IPS-18a (cell line): Measurements from ENCODE around the gene PDE4D.

Source experiments
- H3K27ac ChIP-seq: one replicate; pipeline ENCODE4 v1.5.1; 2013; ENCODE audit warnings: low read length
- H3K27me3 ChIP-seq: one replicate; pipeline ENCODE4 v1.6.1; 2013; ENCODE audit warnings: mild to moderate bottlenecking, low read length; ENCODE audit not compliant: control insufficient read depth, insufficient read depth
- H3K36me3 ChIP-seq: one replicate; pipeline ENCODE4 v1.6.1; 2013; ENCODE audit warnings: low read depth, low read length; ENCODE audit not compliant: control insufficient read depth
- H3K4me1 ChIP-seq: one replicate; pipeline ENCODE4 v1.6.1; 2013; ENCODE audit warnings: low read depth, low read length; ENCODE audit not compliant: control insufficient read depth
- H3K4me3 ChIP-seq: one replicate; pipeline ENCODE4 v1.5.1; 2013; ENCODE audit warnings: low read length
- H3K9ac ChIP-seq: one replicate; pipeline ENCODE4 v1.6.1; 2013; ENCODE audit warnings: mild to moderate bottlenecking, low read length, moderate library complexity
- H3K9me3 ChIP-seq: one replicate; pipeline ENCODE4 v1.6.1; 2013; ENCODE audit warnings: low read depth, low read length; ENCODE audit not compliant: control insufficient read depth

Gene PDE4D

DNA sequence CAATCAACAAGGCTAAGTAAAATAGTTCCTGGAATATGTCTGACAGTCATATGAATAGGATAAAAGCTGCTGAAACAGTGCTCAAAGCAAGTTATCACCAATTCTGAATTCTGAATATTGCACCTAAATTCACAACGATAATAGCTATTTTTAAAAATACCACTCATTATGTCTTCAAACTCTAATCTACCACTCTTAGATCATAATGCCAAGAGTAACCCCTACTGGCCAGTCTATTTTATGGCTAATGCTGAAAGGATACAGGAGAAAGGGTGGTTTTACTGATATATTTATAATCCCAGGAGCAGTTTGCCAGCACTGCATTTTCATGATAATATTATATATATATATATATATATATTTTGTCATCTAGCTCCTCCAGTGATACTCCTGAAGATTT is 232.8 kb downstream of the PDE4D start:
- no peaks in the 10 kb centered on the region for H3K9me3 ChIP-seq
- H3K27ac ChIP-seq = no peak overlapping the region
- H3K4me1 ChIP-seq = peaks cover 4% of the 10 kb centered on the region
- no peak overlapping the region for H3K4me3 ChIP-seq
- no peak overlapping the region for H3K9ac ChIP-seq
- H3K36me3 ChIP-seq = no peaks in the 10 kb centered on the region
- H3K27me3 ChIP-seq = no peaks in the 10 kb centered on the region

DNA sequence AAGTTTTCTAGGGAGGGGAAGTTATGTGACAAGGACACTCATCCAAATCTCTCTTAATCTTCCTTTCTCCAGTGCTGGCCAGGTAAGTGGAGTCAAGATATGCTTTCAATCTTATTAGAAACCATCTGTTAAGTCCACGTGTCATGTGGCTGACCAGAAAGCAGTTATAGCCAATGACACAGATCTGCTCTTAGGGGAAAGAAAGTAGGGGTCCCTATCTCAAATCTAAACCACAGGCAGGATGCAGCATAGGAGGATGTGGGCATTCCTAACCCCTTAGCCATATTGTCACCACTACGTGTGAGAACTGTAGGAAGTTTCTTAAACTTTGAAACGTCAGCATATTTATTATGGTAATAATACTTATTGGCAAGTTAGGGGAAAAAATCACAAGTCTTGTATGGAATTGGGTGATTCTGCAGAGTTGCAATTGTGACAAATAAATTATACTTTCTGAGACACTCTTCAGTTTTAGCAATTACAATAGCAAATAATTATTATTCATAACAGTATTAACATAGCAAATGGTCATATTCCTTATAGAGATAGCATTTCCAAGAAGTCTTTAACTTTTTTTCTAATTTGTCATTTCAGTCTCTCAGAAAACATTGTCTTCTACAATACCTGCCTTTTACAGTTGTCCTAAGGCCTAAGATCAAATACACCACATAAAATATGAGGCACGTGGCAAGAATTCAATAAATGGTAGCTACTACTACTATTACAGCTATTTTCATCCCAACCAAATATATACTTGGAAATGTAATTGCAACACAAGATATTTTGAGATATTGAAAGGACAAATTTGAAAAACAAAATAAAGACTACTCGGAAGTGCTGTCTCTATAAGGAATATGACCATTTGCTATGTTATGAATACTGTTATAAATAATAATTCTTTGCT is 236.9 kb downstream of the PDE4D start:
- Histone ChIP-seq H3K4me3 (no peak overlapping the region), H3K27ac (no peak overlapping the region), H3K9ac (no peak overlapping the region), H3K9me3 (no peaks in the 10 kb centered on the region), H3K4me1 (peaks cover 4% of the 10 kb centered on the region), H3K36me3 (no peaks in the 10 kb centered on the region), H3K27me3 (no peaks in the 10 kb centered on the region)

DNA sequence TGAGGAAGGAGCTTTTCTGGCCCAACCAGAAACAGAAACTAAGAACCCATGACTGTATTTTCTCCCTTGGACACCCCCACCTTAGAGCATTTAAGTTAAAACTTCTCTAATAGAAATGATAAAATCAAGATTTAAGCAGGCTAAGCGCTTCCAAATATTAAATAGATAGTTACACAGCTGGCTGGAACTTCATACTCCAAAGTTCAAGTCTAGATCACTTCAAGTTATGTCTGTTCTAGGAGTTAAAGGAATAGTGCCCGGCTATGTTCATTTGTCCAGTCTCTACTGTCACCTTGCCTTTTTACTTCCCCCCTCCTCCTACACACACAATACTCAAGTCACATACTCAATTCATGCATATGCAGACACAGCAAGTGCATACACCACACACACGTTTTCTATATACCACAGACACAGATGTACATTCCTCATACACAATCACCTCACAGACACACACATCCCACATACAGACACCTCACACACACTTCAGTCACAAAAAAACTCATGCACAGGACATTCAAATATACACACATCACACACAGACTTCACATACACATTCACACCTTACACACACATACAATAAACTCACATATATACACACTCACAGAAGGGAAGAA is 237.7 kb downstream of the PDE4D start:
- Histone ChIP-seq H3K27me3 (no peaks in the 10 kb centered on the region), H3K36me3 (no peaks in the 10 kb centered on the region), H3K4me1 (peaks cover 4% of the 10 kb centered on the region), H3K27ac (no peak overlapping the region), H3K9me3 (no peaks in the 10 kb centered on the region), H3K4me3 (no peak overlapping the region), H3K9ac (no peak overlapping the region)

DNA sequence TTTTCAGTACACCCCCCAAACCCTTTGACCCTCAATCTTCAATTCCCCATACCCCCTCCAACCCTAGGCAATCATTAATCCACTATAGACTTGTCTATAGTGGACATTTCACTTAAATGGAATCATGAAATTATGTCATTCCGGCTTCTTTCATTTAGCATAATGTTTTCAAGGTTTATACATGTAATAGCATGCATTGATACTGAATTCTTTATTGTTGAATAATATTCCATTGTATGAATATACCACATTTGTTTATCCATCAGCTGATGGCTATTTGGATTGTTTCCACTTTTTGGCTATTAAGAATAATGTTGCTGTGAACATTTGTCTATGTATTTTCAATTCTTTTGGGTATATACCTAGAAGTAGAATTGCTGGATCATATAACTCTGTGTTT is 238.8 kb downstream of the PDE4D start:
- H3K36me3 ChIP-seq = no peaks in the 10 kb centered on the region
- H3K9ac ChIP-seq = no peak overlapping the region
- no peak overlapping the region for H3K27ac ChIP-seq
- H3K27me3 ChIP-seq = no peaks in the 10 kb centered on the region
- no peaks in the 10 kb centered on the region for H3K9me3 ChIP-seq
- H3K4me1 ChIP-seq = no peaks in the 10 kb centered on the region
- H3K4me3 ChIP-seq = no peak overlapping the region

DNA sequence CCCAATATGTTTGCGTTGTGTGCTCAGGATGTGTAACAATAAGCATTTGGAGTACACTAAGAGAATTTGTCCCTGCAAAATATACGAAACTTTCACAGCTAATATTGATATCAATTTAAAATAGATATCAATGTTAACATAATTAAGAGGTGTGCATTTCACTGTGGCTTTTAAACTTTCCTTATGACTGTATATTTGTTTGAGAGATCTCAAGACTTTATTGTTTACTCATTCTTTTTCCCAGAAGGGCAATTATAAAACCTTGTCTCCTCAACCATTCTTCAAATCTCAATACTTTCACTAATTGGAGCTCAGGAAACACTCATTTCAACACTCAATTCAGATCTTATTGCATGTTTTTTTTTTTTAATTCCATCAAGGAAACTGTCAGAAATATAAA is 241.1 kb downstream of the PDE4D start:
- no peaks in the 10 kb centered on the region for H3K4me1 ChIP-seq
- no peaks in the 10 kb centered on the region for H3K36me3 ChIP-seq
- H3K9me3 ChIP-seq = no peaks in the 10 kb centered on the region
- no peaks in the 10 kb centered on the region for H3K27me3 ChIP-seq
- no peak overlapping the region for H3K9ac ChIP-seq
- H3K27ac ChIP-seq = no peak overlapping the region
- no peak overlapping the region for H3K4me3 ChIP-seq

DNA sequence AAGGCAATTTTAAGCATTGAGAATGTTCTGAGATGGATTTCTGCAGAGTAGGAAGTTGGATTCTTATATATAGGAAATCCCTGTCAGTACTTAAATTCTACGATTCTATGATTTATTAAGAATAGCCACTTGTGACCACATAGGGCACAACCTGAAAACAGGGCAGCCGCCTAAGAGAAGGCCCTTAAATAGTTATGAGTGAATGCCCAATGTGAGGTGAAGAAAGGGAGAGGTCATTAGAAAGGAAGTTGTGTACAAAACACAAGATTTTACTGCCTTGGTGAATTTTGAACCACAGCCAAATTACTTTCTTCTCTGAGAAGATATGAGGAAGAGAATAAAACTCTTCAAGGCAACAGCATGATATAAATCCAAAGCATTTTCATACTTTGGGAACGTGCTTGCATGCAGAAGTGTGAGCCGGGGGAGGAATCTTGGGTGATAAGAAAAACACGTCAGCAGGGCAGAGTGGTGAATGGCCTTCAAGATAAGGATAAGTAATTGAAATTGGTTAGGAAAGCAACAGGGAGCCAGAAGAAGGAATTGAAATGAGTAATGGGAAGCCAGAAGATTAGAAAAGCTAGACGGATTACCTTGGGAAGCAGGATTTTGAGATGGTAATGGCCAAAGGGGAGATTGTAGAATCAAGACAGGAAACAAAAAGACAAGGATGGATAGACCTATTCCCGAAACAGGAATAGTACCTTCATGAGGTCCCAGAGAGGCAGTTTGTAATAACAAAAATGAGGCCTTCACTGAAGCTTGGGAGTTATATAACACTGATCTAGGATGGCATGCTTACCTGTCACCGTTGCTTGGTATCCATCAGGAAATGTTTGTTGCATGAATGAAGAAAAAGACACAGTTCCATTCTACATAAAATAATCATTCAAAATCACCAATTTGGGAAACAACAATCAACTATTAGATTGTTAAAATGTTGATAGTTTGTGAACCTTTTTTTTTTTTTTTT is 244.3 kb downstream of the PDE4D start:
- Histone ChIP-seq H3K9me3 (no peaks in the 10 kb centered on the region), H3K36me3 (no peaks in the 10 kb centered on the region), H3K4me1 (no peaks in the 10 kb centered on the region), H3K27ac (no peak overlapping the region), H3K9ac (no peak overlapping the region), H3K4me3 (no peak overlapping the region), H3K27me3 (no peaks in the 10 kb centered on the region)

DNA sequence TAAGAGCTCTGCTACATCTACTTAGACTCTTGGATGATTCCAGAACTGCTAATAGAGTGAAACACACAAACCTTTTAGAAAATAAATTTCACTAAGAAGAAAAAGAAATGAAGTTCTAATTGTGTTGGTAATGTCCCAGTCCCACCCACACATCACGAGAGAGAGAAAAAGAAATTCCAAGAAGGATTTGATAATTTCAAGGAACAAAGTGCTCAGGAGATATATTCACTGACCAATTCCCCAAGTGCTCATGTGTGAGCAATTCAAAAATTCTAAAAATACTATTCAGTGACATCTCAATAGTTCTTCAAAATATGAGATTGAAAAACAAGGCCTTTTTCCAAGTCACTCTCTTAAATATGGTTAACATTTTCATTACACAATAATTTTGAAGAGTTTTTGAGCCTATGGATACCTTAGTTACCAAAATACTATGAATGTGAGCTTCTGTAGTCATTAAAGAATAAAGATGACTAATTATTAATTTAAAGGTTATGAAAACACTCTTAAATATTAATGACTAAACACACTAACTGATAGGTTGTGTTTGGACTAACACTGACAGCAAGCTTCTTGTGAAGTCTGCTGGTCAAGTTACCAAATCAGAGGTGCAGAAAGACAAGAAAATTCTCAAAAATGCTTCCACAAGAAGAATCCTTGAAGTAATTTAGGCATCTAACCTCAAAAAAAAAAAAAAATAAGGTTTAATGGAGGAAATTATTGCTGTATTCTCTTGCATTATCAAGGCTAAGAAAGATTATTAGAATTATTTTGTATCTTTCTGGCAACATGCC is 245.3 kb downstream of the PDE4D start:
- no peak overlapping the region for H3K4me3 ChIP-seq
- H3K4me1 ChIP-seq = no peaks in the 10 kb centered on the region
- H3K27ac ChIP-seq = no peak overlapping the region
- no peaks in the 10 kb centered on the region for H3K36me3 ChIP-seq
- no peaks in the 10 kb centered on the region for H3K9me3 ChIP-seq
- no peaks in the 10 kb centered on the region for H3K27me3 ChIP-seq
- H3K9ac ChIP-seq = no peak overlapping the region

DNA sequence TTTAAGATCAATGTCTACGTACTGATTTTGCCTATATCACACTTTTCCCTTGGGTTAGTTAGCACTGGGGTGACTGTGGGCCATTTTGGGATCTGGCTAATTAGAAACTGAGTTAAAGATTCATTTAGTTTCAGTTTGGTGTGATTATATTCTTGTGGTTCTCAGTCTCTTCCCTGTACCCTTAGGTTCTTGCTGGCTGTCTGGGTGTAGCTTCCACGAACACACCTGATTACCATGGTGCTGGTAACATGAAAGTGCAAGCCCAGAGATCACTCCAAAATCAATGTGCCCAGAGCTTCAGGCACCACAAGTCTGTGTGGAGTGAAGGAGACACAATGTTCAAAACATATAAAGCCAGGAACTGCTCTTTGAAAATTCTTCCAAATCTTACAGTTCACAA is 248.1 kb downstream of the PDE4D start:
- Histone ChIP-seq H3K4me1 (no peaks in the 10 kb centered on the region), H3K27me3 (no peaks in the 10 kb centered on the region), H3K27ac (no peak overlapping the region), H3K4me3 (no peak overlapping the region), H3K9me3 (no peaks in the 10 kb centered on the region), H3K9ac (no peak overlapping the region), H3K36me3 (no peaks in the 10 kb centered on the region)

DNA sequence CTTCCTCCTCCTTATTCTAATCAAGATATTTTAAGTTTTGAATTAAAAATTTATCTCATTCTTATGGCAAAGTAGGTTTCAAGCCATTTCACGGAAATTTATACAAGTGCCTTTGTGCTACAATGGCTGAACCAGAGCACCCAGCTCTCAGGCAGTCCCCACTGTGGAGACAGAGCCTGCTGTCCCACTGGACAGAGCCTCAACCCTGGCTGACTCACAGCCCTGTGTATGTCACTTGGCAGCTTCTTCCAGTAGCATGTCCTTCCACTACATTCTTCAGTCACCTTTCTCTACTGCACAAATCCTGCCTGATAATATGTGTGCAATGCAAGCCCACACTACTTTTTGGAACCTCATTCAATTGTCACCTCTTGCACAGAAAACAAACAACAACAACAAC is 253.1 kb downstream of the PDE4D start:
- no peak overlapping the region for H3K27ac ChIP-seq

DNA sequence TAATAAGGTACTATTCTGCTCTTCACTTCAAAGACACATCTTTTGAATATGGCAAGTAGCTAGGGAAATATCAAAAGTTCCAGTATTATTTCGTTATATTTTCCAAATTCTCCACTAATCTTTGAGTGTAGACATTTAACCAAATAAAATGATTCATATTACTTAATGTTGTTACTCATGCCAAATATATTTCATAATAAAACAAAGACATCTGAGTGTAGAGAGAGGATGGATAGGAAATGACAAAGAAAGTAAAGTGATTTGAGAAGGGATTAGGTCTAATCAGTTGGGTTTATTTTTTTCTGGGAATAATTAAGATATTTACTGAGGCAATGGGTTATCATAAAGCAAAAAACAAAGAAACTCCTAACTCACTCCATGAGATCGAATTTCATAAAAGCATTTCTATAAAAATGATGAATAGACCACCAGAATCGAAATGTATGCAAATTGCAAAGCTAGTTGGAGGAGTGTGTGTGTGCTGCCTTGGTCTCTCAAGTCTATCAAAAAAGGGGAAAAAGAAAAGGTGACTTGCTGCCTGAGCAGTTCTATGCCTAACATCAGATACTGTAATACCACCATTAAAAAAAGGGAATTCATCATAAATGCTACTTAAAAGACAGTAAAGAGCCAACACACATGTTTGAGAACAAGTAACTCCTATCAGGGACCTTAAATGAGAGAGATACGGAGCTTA is 255.5 kb downstream of the PDE4D start:
- Histone ChIP-seq H3K9me3 (no peaks in the 10 kb centered on the region), H3K4me3 (no peak overlapping the region), H3K36me3 (no peaks in the 10 kb centered on the region), H3K4me1 (no peaks in the 10 kb centered on the region), H3K27ac (no peak overlapping the region), H3K27me3 (no peaks in the 10 kb centered on the region), H3K9ac (no peak overlapping the region)

More for the DNA sequence above, 253.1 kb downstream of the PDE4D start:
- H3K4me3 ChIP-seq = no peak overlapping the region
- H3K4me1 ChIP-seq = no peaks in the 10 kb centered on the region
- no peaks in the 10 kb centered on the region for H3K27me3 ChIP-seq
- no peak overlapping the region for H3K9ac ChIP-seq
- H3K9me3 ChIP-seq = no peaks in the 10 kb centered on the region
- H3K36me3 ChIP-seq = no peaks in the 10 kb centered on the region
